Epithelial cell of proximal tubule (primary cell): ENCODE results near the gene SDK1. TPM values are rescaled to one million over a fixed set of nuclear protein-coding genes. Genes with fewer than 3 reads are reported as not detected.

Source experiments
- DNase-seq: peaks from one replicate; pipeline ENCODE4 v3.0.0-alpha.2; 2011; ENCODE audit warnings: low read depth
- H3K4me3 ChIP-seq: 2 replicates; pipeline ENCODE4 v1.5.1; 2011; ENCODE audit warnings: low read depth, mild to moderate bottlenecking, low read length
- CTCF ChIP-seq: conservative IDR thresholded peaks from 2 replicates; pipeline ENCODE4 v1.5.1; 2012; ENCODE audit warnings: low read depth, mild to moderate bottlenecking, low read length
- total RNA-seq: library from RNA; depleted of rRNA; stranded (reverse); fragments of >200 nt; gene quantifications from 2 replicates; pipeline ENCODE4 v1.2.3, GENCODE V29; 2015

The SDK1 gene
- total RNA-seq, 1 donor from 2014 or later, result 0.75 TPM

GRCh38 chr7:3427957-3428356, 126.9 kb downstream of the SDK1 start:
- DNase-seq, result no peak
- no peak for TF ChIP-seq CTCF
- H3K4me3 ChIP-seq, result no peak overlapping the region

- no peak overlapping the region for H3K4me3 ChIP-seq
- no peak for DNase-seq
- no peak for TF ChIP-seq CTCF
Observed at GRCh38 chr7:3429981-3430380, 128.9 kb downstream of the SDK1 start.

- H3K4me3 ChIP-seq, result no peak overlapping the region
- DNase-seq, result no peak
- TF ChIP-seq CTCF, result no peak
Observed at GRCh38 chr7:3430588-3430987, 129.5 kb downstream of the SDK1 start.

GRCh38 chr7:3431306-3431705, 130.3 kb downstream of the SDK1 start:
- DNase-seq, result no peak
- no peak overlapping the region for H3K4me3 ChIP-seq

GRCh38 chr7:3432911-3433310, 131.9 kb downstream of the SDK1 start:
- no peak for TF ChIP-seq CTCF
- no peak overlapping the region for H3K4me3 ChIP-seq
- DNase-seq, result no peak

More at GRCh38 chr7:3431306-3431705, 130.3 kb downstream of the SDK1 start:
- no peak for TF ChIP-seq CTCF

GRCh38 chr7:3434611-3435010, 133.6 kb downstream of the SDK1 start:
- no peak for DNase-seq
- TF ChIP-seq CTCF, result peak; percentile 21
- H3K4me3 ChIP-seq, result no peak overlapping the region

GRCh38 chr7:3436112-3436511, 135.1 kb downstream of the SDK1 start:
- no peak for TF ChIP-seq CTCF
- no peak for DNase-seq
- H3K4me3 ChIP-seq, result no peak overlapping the region
